KMS-11 (cell line): ENCODE data around the gene SCMH1.

Experiments
- H2AFZ ChIP-seq: fragments of 200-600 bp; sonication (generic); 2 replicates; pipeline ENCODE4 v1.6.1; 2016; ENCODE audit warnings: antibody characterized with exemption, mixed run types, low read depth
- H3K27ac ChIP-seq: fragments of 200-600 bp; sonication (generic); 2 replicates; pipeline ENCODE4 v1.6.1; 2016; ENCODE audit warnings: mild to moderate bottlenecking, mixed run types
- H3K27me3 ChIP-seq: fragments of 200-600 bp; sonication (generic); 2 replicates; pipeline ENCODE4 v1.6.1; 2017; ENCODE audit warnings: mild to moderate bottlenecking, low read depth, mixed run types, moderate library complexity; ENCODE audit not compliant: insufficient read depth
- H3K36me3 ChIP-seq: fragments of 200-600 bp; sonication (generic); 2 replicates; pipeline ENCODE4 v1.6.1; 2017; ENCODE audit warnings: mild to moderate bottlenecking, mixed run types; ENCODE audit not compliant: insufficient read depth
- H3K4me1 ChIP-seq: fragments of 200-600 bp; sonication (generic); 2 replicates; pipeline ENCODE4 v1.6.1; 2016; ENCODE audit warnings: mild to moderate bottlenecking, low read depth, mixed run types; ENCODE audit not compliant: poor library complexity, severe bottlenecking
- H3K4me2 ChIP-seq: fragments of 200-600 bp; sonication (generic); 2 replicates; pipeline ENCODE4 v1.7.0; 2016; ENCODE audit warnings: mild to moderate bottlenecking, mixed run types
- H3K4me3 ChIP-seq: fragments of 200-600 bp; sonication (generic); IDR thresholded peaks from 2 replicates; pipeline ENCODE4 v1.6.1; 2017; ENCODE audit warnings: low read depth, low read length, mixed read lengths; ENCODE audit not compliant: insufficient read depth
- H3K79me2 ChIP-seq: fragments of 200-600 bp; sonication (generic); 2 replicates; pipeline ENCODE4 v1.6.1; 2016; ENCODE audit warnings: low read depth, mixed run types; ENCODE audit not compliant: insufficient read depth
- H3K9ac ChIP-seq: fragments of 200-600 bp; sonication (generic); 2 replicates; pipeline ENCODE4 v1.6.1; 2016; ENCODE audit warnings: mild to moderate bottlenecking, mixed run types
- H4K20me1 ChIP-seq: fragments of 200-600 bp; sonication (generic); 2 replicates; pipeline ENCODE4 v1.6.1; 2016; ENCODE audit warnings: mild to moderate bottlenecking, mixed run types; ENCODE audit not compliant: insufficient read depth
- CTCF ChIP-seq: fragments of 200-600 bp; sonication (generic); conservative IDR thresholded peaks from 2 replicates; pipeline ENCODE4 v1.6.1; 2017; ENCODE audit warnings: low read depth, mild to moderate bottlenecking, antibody characterized with exemption, low read length, moderate library complexity, mixed read lengths

Gene SCMH1

GRCh38 chr1:41275831-41276230 lies 33.7 kb upstream of the SCMH1 start:
- no peak for TF ChIP-seq CTCF
- Histone ChIP-seq H3K27ac (no peak overlapping the region), H4K20me1 (no peaks in the 10 kb centered on the region), H2AFZ (no peak overlapping the region), H3K36me3 (no peaks in the 10 kb centered on the region), H3K4me2 (no peak overlapping the region), H3K4me3 (no peak overlapping the region), H3K4me1 (no peaks in the 10 kb centered on the region), H3K9ac (no peak overlapping the region), H3K79me2 (no peaks in the 10 kb centered on the region), H3K27me3 (no peaks in the 10 kb centered on the region)

GRCh38 chr1:41274752-41275545 lies 32.8 kb upstream of the SCMH1 start:
- Histone ChIP-seq H3K4me1 (no peaks in the 10 kb centered on the region), H3K4me2 (no peak overlapping the region), H3K4me3 (no peak overlapping the region), H3K9ac (no peak overlapping the region), H2AFZ (no peak overlapping the region), H4K20me1 (no peaks in the 10 kb centered on the region), H3K27ac (no peak overlapping the region), H3K36me3 (no peaks in the 10 kb centered on the region), H3K27me3 (no peaks in the 10 kb centered on the region), H3K79me2 (no peaks in the 10 kb centered on the region)
- TF ChIP-seq CTCF, result no peak

- Histone ChIP-seq H3K27me3 (no peaks in the 10 kb centered on the region), H2AFZ (no peak overlapping the region), H3K4me1 (no peaks in the 10 kb centered on the region), H3K27ac (no peak overlapping the region), H3K4me3 (no peak overlapping the region), H4K20me1 (no peaks in the 10 kb centered on the region), H3K79me2 (no peaks in the 10 kb centered on the region), H3K4me2 (no peak overlapping the region), H3K9ac (no peak overlapping the region), H3K36me3 (no peaks in the 10 kb centered on the region)
- TF ChIP-seq CTCF, result no peak
Observed at GRCh38 chr1:41272601-41273000, 30.5 kb upstream of the SCMH1 start.

- no peaks in the 10 kb centered on the region for H3K27me3 ChIP-seq
- no peaks in the 10 kb centered on the region for H3K79me2 ChIP-seq
- H3K4me1 ChIP-seq, result no peaks in the 10 kb centered on the region
- 0 out of 2 replicates have a peak overlapping the region, but pooled peaks have one; percentile 18 for H3K4me2 ChIP-seq
- no peak overlapping the region for H3K9ac ChIP-seq
- H4K20me1 ChIP-seq, result no peaks in the 10 kb centered on the region
- no peaks in the 10 kb centered on the region for H3K36me3 ChIP-seq
- no peak overlapping the region for H3K4me3 ChIP-seq
- H3K27ac ChIP-seq, result no peak overlapping the region
- peak; percentile 93 for TF ChIP-seq CTCF
- no peak overlapping the region for H2AFZ ChIP-seq
Observed at GRCh38 chr1:41268154-41268770, 26.2 kb upstream of the SCMH1 start.
